Heart left ventricle (tissue), 13 donors: Measurements from ENCODE around the gene ADCY1.

Experiments
- POLR2A ChIP-seq, 2 donors: fragments of 450-650 bp; IDR thresholded peaks; one replicate each; pipeline ENCODE4 v1.6.1; 2017; ENCODE audit warnings: antibody characterized with exemption in 2 of 2, mild to moderate bottlenecking in 2 of 2, moderate library complexity in 2 of 2
- TF ChIP-seq, protein P1 (sequence below), 12 donors: fragments of 200-600 bp; sonication (generic) in 4 of 12; IDR thresholded peaks; one replicate each; pipeline versions ENCODE4 v1.5.0 to v1.8.0; 2018 to 2022; ENCODE audit warnings: antibody characterized with exemption in 12 of 12, mild to moderate bottlenecking in 5 of 12
- donor health status: ischemic (EF 13 %, LVEDD 7.1; RV severe dilation, severe dysfunction).
- donor health status: DM: no; HTN: yes; CAD: no.
- donor health status: DM: no; HTN: no; CAD: no.
- donor health status: ischemic (EF 25% LVEDD 6.9; RV normal size, moderate dysfunction).
- donor health status: ischemic (EF 25% LVEDD 5.7; RV mildly dilated, moderate dysfunction).
- donor health status: ischemic (EF 35%, LVEDD 5.7; RV mildly dilated, moderate dysfunction).
- donor health status: nonischemic (EF 11% LVEDD 7.7; RV severe dilation, severe dysfunction).
- donor health status: DM: yes; HTN: yes; CAD: no.
- donor health status: PGD.
- donor health status: ischemic (EF 29% LVEDD 5.4; RV normal size, mild dysfunction).
- donor health status: nonischemic (EF 23%, LVEDD 6.1; RV moderate dilation, normal function).

DNA sequence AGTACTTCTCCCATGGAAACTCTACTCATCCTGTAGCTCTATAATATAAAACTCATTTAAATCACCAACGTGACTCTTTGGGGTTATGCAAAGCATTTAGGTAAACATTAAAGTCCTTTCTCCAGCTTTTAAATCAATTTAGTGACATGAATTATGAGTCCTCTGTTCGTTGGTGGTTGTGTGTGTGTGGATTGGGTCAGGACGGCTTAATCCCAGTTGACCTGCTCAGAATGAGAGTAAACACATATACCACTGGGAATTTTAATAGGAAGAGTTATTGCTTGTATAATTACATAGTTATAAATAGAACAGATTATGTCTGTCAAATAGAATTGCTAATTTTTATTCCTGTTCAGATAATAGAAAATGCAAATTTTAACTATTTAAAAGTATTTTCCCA is 30.7 kb upstream of the ADCY1 start:
- TF ChIP-seq, protein P1, sequence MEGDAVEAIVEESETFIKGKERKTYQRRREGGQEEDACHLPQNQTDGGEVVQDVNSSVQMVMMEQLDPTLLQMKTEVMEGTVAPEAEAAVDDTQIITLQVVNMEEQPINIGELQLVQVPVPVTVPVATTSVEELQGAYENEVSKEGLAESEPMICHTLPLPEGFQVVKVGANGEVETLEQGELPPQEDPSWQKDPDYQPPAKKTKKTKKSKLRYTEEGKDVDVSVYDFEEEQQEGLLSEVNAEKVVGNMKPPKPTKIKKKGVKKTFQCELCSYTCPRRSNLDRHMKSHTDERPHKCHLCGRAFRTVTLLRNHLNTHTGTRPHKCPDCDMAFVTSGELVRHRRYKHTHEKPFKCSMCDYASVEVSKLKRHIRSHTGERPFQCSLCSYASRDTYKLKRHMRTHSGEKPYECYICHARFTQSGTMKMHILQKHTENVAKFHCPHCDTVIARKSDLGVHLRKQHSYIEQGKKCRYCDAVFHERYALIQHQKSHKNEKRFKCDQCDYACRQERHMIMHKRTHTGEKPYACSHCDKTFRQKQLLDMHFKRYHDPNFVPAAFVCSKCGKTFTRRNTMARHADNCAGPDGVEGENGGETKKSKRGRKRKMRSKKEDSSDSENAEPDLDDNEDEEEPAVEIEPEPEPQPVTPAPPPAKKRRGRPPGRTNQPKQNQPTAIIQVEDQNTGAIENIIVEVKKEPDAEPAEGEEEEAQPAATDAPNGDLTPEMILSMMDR (IDR thresholded peaks at IDR 0.05): no peak
- TF ChIP-seq POLR2A (IDR thresholded peaks at IDR 0.05): no peak
